ENCODE measurements around the gene CELF4. TPM values are rescaled to one million over a fixed set of nuclear protein-coding genes. Genes with fewer than 3 reads are reported as not detected.

Gene CELF4
- total and polyA plus RNA-seq, 2 experiments from 2014 or later = 1.6 to 2.1 TPM

DNA sequence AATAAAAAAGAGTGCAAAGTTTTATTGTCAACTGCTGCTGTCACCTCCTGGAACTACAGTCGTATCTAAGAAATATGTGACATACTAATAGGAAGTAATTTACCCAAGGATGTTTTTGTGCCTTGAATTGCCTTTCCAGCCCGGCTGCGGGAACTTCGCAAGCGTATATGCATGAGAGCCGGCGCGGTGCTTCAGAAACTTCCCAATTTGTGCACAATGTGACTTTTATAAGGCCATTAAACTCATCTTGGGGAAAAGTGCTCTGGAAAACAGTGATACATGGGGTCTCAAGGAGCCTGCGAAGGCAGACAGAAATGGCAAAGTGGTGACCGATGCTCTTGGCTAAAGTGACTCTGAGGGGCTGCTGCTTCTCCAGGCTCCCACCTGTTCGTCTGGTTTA, 41.7 kb upstream of the CELF4 start:
- no peaks in the 10 kb centered on the region for H3K9me3 ChIP-seq (ENCODE audit: low read depth)
- H3K27ac ChIP-seq = no peak overlapping the region
- no peaks in the 10 kb centered on the region for H3K36me3 ChIP-seq
- H3K4me3 ChIP-seq = no peak overlapping the region
- H3K27me3 ChIP-seq = peaks cover 51% of the 10 kb centered on the region
- no peaks in the 10 kb centered on the region for H3K4me1 ChIP-seq (ENCODE audit: low read depth)
- TF ChIP-seq, protein P1, sequence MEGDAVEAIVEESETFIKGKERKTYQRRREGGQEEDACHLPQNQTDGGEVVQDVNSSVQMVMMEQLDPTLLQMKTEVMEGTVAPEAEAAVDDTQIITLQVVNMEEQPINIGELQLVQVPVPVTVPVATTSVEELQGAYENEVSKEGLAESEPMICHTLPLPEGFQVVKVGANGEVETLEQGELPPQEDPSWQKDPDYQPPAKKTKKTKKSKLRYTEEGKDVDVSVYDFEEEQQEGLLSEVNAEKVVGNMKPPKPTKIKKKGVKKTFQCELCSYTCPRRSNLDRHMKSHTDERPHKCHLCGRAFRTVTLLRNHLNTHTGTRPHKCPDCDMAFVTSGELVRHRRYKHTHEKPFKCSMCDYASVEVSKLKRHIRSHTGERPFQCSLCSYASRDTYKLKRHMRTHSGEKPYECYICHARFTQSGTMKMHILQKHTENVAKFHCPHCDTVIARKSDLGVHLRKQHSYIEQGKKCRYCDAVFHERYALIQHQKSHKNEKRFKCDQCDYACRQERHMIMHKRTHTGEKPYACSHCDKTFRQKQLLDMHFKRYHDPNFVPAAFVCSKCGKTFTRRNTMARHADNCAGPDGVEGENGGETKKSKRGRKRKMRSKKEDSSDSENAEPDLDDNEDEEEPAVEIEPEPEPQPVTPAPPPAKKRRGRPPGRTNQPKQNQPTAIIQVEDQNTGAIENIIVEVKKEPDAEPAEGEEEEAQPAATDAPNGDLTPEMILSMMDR (IDR thresholded peaks at IDR 0.05; ENCODE audit: low read depth, low read length) = no peak
- DNase-seq (ENCODE audit: low read depth in 1 of 2, low spot score in 1 of 2) = no peak

DNA sequence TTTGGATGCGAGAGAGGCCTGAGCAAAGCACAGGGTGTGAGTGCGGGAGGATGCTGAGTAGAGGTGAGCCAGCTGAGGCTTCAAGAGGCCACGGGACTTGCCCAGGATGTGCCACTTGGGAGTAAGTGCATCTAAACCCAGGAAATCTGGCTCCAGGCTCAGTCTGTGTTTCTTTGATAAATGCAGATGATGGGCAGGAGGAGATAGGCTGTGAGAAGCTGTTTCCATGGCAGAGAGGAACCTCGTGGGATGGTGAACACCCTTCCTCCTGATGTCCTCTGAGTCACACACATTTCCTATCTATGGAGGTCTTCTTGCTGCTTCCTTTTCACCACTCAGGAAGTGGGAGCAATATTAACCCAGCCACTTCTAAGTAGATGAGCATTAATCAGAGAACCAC, 38.4 kb upstream of the CELF4 start:
- Histone ChIP-seq H3K4me3 (no peak overlapping the region), H3K9me3 (ENCODE audit: low read depth) (no peaks in the 10 kb centered on the region), H3K36me3 (no peaks in the 10 kb centered on the region), H3K27ac (no peak overlapping the region), H3K27me3 (peaks cover 20% of the 10 kb centered on the region), H3K4me1 (ENCODE audit: low read depth) (no peaks in the 10 kb centered on the region)
- TF ChIP-seq, protein P1 (IDR thresholded peaks at IDR 0.05; ENCODE audit: low read depth, low read length) = no peak
- no peak for DNase-seq (ENCODE audit: low read depth in 1 of 2, low spot score in 1 of 2)

DNA sequence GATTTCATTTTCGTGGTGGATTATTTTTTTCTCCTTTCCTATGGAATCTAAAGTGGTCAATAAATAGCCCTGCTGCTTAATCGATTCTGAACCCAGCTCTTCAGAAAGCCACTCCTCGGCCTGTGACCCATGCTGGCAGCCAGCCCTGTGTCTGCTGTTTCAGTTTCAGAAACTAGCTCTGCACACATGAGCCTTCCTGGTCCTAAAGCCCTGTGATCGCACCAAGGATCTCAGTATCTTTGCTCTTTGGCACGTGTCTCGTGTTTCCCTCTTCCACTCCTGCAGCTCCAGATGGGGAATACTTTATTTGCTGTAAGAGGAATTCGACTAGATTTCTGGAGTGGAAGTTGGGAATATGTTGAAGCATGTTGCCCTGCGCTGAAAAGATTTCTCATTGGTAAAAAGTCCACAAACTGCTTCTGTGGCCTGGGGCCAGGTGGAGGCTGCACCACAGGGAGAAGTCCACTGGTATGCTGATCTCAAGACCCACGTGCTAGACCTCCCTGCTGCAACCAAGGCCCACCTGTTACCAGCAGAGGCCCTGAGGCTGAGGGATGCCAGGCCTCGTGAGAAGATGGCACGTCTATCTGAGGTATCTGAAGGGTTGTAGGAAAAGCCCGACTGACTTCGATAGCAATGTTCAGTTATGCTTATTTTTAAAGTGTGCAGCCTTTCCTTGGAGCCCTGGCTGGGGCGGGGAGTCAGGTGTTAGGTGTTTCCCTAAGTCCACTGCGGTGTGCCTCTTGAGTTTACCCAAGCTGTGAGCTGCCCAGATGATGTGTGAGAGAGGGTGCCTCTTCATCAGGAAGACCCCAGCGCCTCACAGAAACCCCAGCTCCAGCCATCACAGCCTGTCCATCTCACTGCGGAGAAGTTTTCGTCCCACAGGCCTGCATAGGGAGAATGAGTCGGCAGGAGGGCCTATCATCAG, 33.6 kb upstream of the CELF4 start:
- TF ChIP-seq, protein P1 (IDR thresholded peaks at IDR 0.05; ENCODE audit: low read depth, low read length) = no peak
- Histone ChIP-seq H3K4me1 (ENCODE audit: low read depth) (no peaks in the 10 kb centered on the region), H3K36me3 (no peaks in the 10 kb centered on the region), H3K4me3 (no peak overlapping the region), H3K9me3 (ENCODE audit: low read depth) (no peaks in the 10 kb centered on the region), H3K27ac (no peak overlapping the region), H3K27me3 (no peaks in the 10 kb centered on the region)
- DNase-seq (ENCODE audit: low read depth in 1 of 2, low spot score in 1 of 2) = no peak

DNA sequence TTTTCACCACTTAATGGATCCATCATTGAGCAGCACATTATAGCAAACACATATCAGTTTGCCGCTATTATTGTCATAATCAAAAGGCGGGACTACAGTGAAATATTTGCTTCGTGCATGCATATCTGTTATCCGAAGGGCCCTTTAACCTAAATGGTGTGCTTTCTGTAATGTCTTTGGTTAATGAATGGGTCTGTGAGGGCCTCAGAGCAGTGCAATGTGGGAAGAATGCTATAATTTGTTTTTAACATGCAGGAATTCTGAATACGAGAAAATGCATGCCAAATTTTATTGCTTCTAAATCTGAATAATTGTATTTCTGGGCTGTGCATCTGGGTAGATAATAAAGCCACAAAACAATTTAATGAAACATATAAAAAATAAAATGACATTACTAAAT, 32.8 kb upstream of the CELF4 start:
- Histone ChIP-seq H3K27ac (no peak overlapping the region), H3K4me1 (ENCODE audit: low read depth) (no peaks in the 10 kb centered on the region), H3K36me3 (no peaks in the 10 kb centered on the region), H3K9me3 (ENCODE audit: low read depth) (no peaks in the 10 kb centered on the region), H3K27me3 (no peaks in the 10 kb centered on the region), H3K4me3 (no peak overlapping the region)
- TF ChIP-seq, protein P1 (IDR thresholded peaks at IDR 0.05; ENCODE audit: low read depth, low read length) = no peak
- no peak for DNase-seq (ENCODE audit: low read depth in 1 of 2, low spot score in 1 of 2)

DNA sequence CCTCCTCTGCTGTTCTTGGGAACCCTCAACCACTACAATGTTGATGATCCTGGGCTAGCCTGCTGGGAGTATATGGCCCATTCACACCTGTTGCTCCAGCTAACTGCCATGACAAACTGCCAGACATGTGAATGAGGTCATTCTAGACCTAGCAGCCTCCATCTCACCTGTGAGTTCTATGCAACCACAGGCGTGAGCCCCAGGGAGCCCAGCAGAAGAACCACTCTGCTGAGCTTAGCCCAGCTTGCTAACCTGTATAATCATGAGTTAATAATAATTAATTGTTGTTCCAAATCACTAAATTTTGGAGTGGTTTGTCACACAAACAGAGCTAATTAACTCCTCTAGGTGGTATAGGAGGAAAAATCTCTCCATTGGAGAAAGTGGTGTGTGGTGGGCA, 24.7 kb upstream of the CELF4 start:
- H3K4me3 ChIP-seq = no peak overlapping the region
- no peak for DNase-seq (ENCODE audit: low read depth in 1 of 2, low spot score in 1 of 2)
- H3K36me3 ChIP-seq = no peaks in the 10 kb centered on the region
- H3K4me1 ChIP-seq (ENCODE audit: low read depth) = no peaks in the 10 kb centered on the region
- TF ChIP-seq, protein P1 (IDR thresholded peaks at IDR 0.05; ENCODE audit: low read depth, low read length) = no peak
- no peak overlapping the region for H3K27ac ChIP-seq
- no peaks in the 10 kb centered on the region for H3K9me3 ChIP-seq (ENCODE audit: low read depth)
- no peaks in the 10 kb centered on the region for H3K27me3 ChIP-seq
